ENCODE data around the gene SBF1.

DNA sequence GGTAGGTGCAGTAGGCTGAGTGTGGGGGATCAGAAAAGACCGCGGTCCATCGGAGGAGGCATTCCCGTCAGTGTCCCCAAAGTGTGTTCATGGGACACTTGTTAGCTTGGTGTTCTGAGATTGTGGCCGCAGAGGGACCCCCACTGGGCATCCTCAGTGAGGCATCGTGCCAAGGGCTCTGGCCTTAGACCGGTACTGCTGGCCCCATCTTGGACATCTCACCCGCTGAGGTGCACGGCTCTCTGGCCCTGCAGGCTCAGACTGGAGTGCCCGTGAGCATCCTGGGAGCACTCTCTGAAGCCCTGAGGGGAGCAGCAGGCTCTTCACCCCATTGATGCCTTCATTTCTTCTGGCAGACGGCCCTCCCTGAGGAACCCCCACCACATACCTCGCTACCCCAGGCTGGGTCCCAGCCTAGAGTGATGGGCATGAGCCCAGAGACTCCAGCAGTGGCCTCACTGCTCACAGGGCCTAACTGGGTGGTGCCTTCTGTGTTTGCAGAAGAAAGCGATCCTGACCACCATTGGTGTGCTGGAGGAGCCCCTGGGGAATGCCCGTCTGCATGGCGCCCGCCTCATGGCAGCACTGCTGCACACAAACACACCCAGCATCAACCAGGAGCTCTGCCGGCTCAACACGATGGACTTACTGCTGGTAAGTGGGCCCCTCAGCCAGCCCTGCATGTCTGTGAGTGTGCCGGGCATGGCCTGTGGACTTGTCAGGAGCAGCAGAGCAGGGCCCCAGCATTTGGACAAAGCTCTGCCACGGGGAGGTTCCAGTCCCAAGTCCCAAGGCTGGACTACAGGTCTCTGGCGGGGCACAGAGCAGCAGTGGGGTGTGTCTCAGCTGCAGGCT, 51.6 kb downstream of the SBF1 start:
- no peak for TF ChIP-seq EZH2 (IDR thresholded peaks at IDR 0.05)
- no peak for TF ChIP-seq POLR2AphosphoS5 (IDR thresholded peaks at IDR 0.05; ENCODE audit: borderline replicate concordance, low read depth, low read length)
- no peak for TF ChIP-seq FOXP2 (optimal IDR thresholded peaks at IDR 0.05; ENCODE audit: control extremely low read depth, extremely low read length, insufficient read depth)

All from SK-N-MC (cell line).